MM.1S (cell line): ENCODE results near the gene CFAP73.

Experiments
- CTCF ChIP-seq: fragments of 300-600 bp; sonication (generic); IDR thresholded peaks from 2 replicates; pipeline ENCODE4 v1.5.1; 2016; ENCODE audit warnings: antibody characterized with exemption, low read length, mixed read lengths
- EZH2 ChIP-seq: fragments of 300-600 bp; sonication (generic); optimal IDR thresholded peaks from 2 replicates; pipeline ENCODE3; 2017; ENCODE audit warnings: low read depth, mild to moderate bottlenecking, antibody characterized with exemption, low read length, mixed read lengths

GRCh38 chr12:113184900-113185179, 35.3 kb downstream of the CFAP73 start:
- TF ChIP-seq CTCF: no peak
- TF ChIP-seq EZH2: no peak
